Vagina (tissue), 2 donors: ENCODE measurements around the gene TMEM38B. TPM values are rescaled to one million over a fixed set of nuclear protein-coding genes. Genes with fewer than 3 reads are reported as not detected.

Experiments used
- DNase-seq, 2 donors: peaks; one replicate each; pipeline ENCODE4 v3.0.0-alpha.2; 2017; ENCODE audit errors: extremely low spot score in 2 of 2
- H3K27ac ChIP-seq: fragments of 200-600 bp; sonication (generic); one replicate; pipeline ENCODE4 v1.5.1; 2019
- H3K27me3 ChIP-seq: fragments of 200-600 bp; sonication (generic); one replicate; pipeline ENCODE4 v1.5.1; 2019
- H3K36me3 ChIP-seq, 2 donors: fragments of 200-600 bp; sonication (generic); one replicate each; pipeline ENCODE4 v1.5.1; 2017 to 2019
- H3K4me1 ChIP-seq: fragments of 200-600 bp; sonication (generic); one replicate; pipeline ENCODE4 v1.5.1; 2019
- H3K4me3 ChIP-seq, 2 donors: fragments of 200-600 bp; sonication (generic); 1 replicate in 1 of 2; 2 replicates in 1 of 2; pipeline ENCODE4 v1.5.1; 2016 to 2019
- H3K9me3 ChIP-seq: fragments of 200-600 bp; sonication (generic); one replicate; pipeline ENCODE4 v1.5.1; 2019
- CTCF ChIP-seq, 3 experiments: fragments of 450-650 bp in 2 of 3; fragments of 200-600 bp in 1 of 3; sonication (generic) in 1 of 3; IDR thresholded peaks; one replicate each; pipeline ENCODE4 v1.5.1; 2017 to 2019; ENCODE audit warnings: antibody characterized with exemption in 3 of 3, mild to moderate bottlenecking in 2 of 3, moderate library complexity in 2 of 3
- POLR2A ChIP-seq, 2 donors: fragments of 450-650 bp; IDR thresholded peaks; one replicate each; pipeline ENCODE4 v1.6.1; 2017; ENCODE audit warnings: antibody characterized with exemption in 2 of 2, mild to moderate bottlenecking in 2 of 2, moderate library complexity in 2 of 2
- POLR2AphosphoS5 ChIP-seq, 2 donors: sonication (generic); formaldehyde crosslinking; IDR thresholded peaks; one replicate each; pipeline ENCODE4 v1.9.0; 2017; ENCODE audit warnings: antibody characterized with exemption in 2 of 2, mild to moderate bottlenecking in 2 of 2, low read depth in 1 of 2; ENCODE audit not compliant: insufficient read depth in 1 of 2
- intact Hi-C: fragments of 100-400 bp; cut with DNase I; formaldehyde crosslinking; loops from one replicate; pipeline ENCODE4 v1.15.1; 2023
- total RNA-seq: library from RNA; depleted of rRNA; stranded (reverse); fragments of >200 nt; gene quantifications from one replicate; pipeline ENCODE4 v1.2.3, GENCODE V29; 2016

The TMEM38B gene
- total RNA-seq, 1 donor from 2014 or later, result 30.4 TPM

GRCh38 chr9:105663914-105664313, 30.4 kb upstream of the TMEM38B start:
- Histone ChIP-seq H3K27me3 (no peaks in the 10 kb centered on the region), H3K4me3 (no peak overlapping the region), H3K27ac (no peak overlapping the region), H3K9me3 (no peaks in the 10 kb centered on the region), H3K36me3 (no peaks in the 10 kb centered on the region), H3K4me1 (no peaks in the 10 kb centered on the region)
- no peak for TF ChIP-seq CTCF (IDR thresholded peaks at IDR 0.05)
- TF ChIP-seq POLR2A (IDR thresholded peaks at IDR 0.05), result no peak
- TF ChIP-seq POLR2AphosphoS5 (IDR thresholded peaks at IDR 0.05; ENCODE audit: insufficient read depth in 1 of 2, low read depth in 1 of 2), result no peak
- DNase-seq, result no peak
- intact Hi-C loops, result no loop called here

- DNase-seq, result peak in 1 of 2 donors; percentile 10
- intact Hi-C loops, result no loop called here
- H3K36me3 ChIP-seq, result no peaks in the 10 kb centered on the region
- no peaks in the 10 kb centered on the region for H3K4me1 ChIP-seq
- no peaks in the 10 kb centered on the region for H3K27me3 ChIP-seq
- H3K9me3 ChIP-seq, result no peaks in the 10 kb centered on the region
- no peak overlapping the region for H3K27ac ChIP-seq
- H3K4me3 ChIP-seq, result no peak overlapping the region
- TF ChIP-seq POLR2A (IDR thresholded peaks at IDR 0.05) (no peak), POLR2AphosphoS5 (IDR thresholded peaks at IDR 0.05; ENCODE audit: insufficient read depth in 1 of 2, low read depth in 1 of 2) (no peak), CTCF (IDR thresholded peaks at IDR 0.05) (no peak)
These were observed 26.5 kb upstream of the TMEM38B start for GRCh38 chr9:105667867-105668266.

- Histone ChIP-seq H3K27ac (no peak overlapping the region), H3K9me3 (no peaks in the 10 kb centered on the region), H3K4me3 (no peak overlapping the region), H3K4me1 (no peaks in the 10 kb centered on the region), H3K27me3 (no peaks in the 10 kb centered on the region), H3K36me3 (no peaks in the 10 kb centered on the region)
- no peak for TF ChIP-seq POLR2A (IDR thresholded peaks at IDR 0.05)
- no peak for TF ChIP-seq CTCF (IDR thresholded peaks at IDR 0.05)
- TF ChIP-seq POLR2AphosphoS5 (IDR thresholded peaks at IDR 0.05; ENCODE audit: insufficient read depth in 1 of 2, low read depth in 1 of 2), result no peak
- intact Hi-C loops, result no loop called here
- DNase-seq, result peak in 1 of 2 donors; percentile 25
These were observed 24.0 kb upstream of the TMEM38B start for GRCh38 chr9:105670315-105670714.

- no peaks in the 10 kb centered on the region for H3K4me1 ChIP-seq
- peak in 1 of 2 donors; percentile 8 for DNase-seq
- no peaks in the 10 kb centered on the region for H3K36me3 ChIP-seq
- no peaks in the 10 kb centered on the region for H3K27me3 ChIP-seq
- intact Hi-C loops, result no loop called here
- no peaks in the 10 kb centered on the region for H3K9me3 ChIP-seq
- H3K27ac ChIP-seq, result no peak overlapping the region
- TF ChIP-seq POLR2AphosphoS5 (IDR thresholded peaks at IDR 0.05; ENCODE audit: insufficient read depth in 1 of 2, low read depth in 1 of 2), result no peak
- TF ChIP-seq CTCF (IDR thresholded peaks at IDR 0.05), result no peak
- TF ChIP-seq POLR2A (IDR thresholded peaks at IDR 0.05), result no peak
- H3K4me3 ChIP-seq, result no peak overlapping the region
These were observed 23.6 kb upstream of the TMEM38B start for GRCh38 chr9:105670775-105671174.

GRCh38 chr9:105672711-105673234, 21.6 kb upstream of the TMEM38B start:
- intact Hi-C loops, result no loop called here
- Histone ChIP-seq H3K4me3 (no peak overlapping the region), H3K27me3 (no peaks in the 10 kb centered on the region), H3K36me3 (no peaks in the 10 kb centered on the region), H3K4me1 (no peaks in the 10 kb centered on the region), H3K9me3 (no peaks in the 10 kb centered on the region), H3K27ac (no peak overlapping the region)
- TF ChIP-seq CTCF (IDR thresholded peaks at IDR 0.05) (no peak), POLR2A (IDR thresholded peaks at IDR 0.05) (no peak), POLR2AphosphoS5 (IDR thresholded peaks at IDR 0.05; ENCODE audit: insufficient read depth in 1 of 2, low read depth in 1 of 2) (no peak)
- DNase-seq, result no peak
